BJ (cell line): Measurements from ENCODE around the gene SORBS2. TPM values are rescaled to one million over a fixed set of nuclear protein-coding genes. Genes with fewer than 3 reads are reported as not detected.

Source experiments
- CTCF ChIA-PET: fragments of 350-600 bp; formaldehyde crosslinking; extraction: SDS; loops from one replicate; lab custom pipeline; 2021; ENCODE audit warnings: antibody characterized with exemption, inconsistent platforms; lab: Yijun Ruan, JAX
- POLR2A ChIA-PET: fragments of 300-600 bp; sonication (Branson Sonifier 250); formaldehyde crosslinking; extraction: SDS; loops from one replicate; lab custom pipeline; 2021; ENCODE audit warnings: antibody characterized with exemption; lab: Charles Lee
- DNase-seq: peaks from one replicate; pipeline ENCODE4 v3.0.0-alpha.2; 2011; ENCODE audit warnings: low read depth
- H3K27me3 ChIP-seq: 2 replicates; pipeline ENCODE4 v1.6.0; 2011; ENCODE audit warnings: low read length; ENCODE audit not compliant: control insufficient read depth, insufficient read depth
- H3K36me3 ChIP-seq: 2 replicates; pipeline ENCODE4 v1.5.1; 2011; ENCODE audit warnings: low read length; ENCODE audit not compliant: control insufficient read depth, insufficient read depth
- H3K4me3 ChIP-seq: 2 replicates; pipeline ENCODE4 v1.5.1; 2011; ENCODE audit warnings: low read depth, mild to moderate bottlenecking, control low read depth, low read length
- CTCF ChIP-seq: IDR thresholded peaks from 2 replicates; pipeline ENCODE4 v1.5.1; 2011; ENCODE audit warnings: low read depth, mild to moderate bottlenecking, control low read depth, inconsistent platforms, low read length, moderate library complexity; ENCODE audit not compliant: insufficient read depth
- polyA plus RNA-seq: library from polyadenylated mRNA; depleted of rRNA; stranded (reverse); fragments of >200 nt; gene quantifications from 2 replicates; pipeline ENCODE4 v1.2.3, GENCODE V29; 2011

Gene SORBS2
- polyA plus RNA-seq, 1 experiment: 9.1 TPM

DNA sequence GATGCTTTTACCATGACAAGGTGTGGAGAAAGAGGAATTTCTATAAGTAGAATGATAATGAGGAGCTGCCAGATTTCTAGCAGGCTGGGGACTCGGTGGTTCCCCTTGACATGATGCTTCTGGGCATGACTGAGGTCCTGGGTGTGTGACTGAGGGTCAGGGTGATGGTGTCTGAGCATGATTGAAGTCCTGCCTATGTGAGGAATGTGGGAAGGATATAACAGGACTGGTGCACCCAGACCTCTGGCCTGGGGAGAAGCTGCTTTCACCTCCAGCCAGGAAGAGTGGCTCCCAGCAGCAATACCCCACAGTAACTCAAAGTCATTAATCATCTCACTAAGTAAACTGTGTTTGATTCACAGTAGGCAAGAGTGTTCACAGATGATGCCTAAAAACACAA is 17.4 kb downstream of the SORBS2 start:
- POLR2A ChIA-PET: no interaction called here

DNA sequence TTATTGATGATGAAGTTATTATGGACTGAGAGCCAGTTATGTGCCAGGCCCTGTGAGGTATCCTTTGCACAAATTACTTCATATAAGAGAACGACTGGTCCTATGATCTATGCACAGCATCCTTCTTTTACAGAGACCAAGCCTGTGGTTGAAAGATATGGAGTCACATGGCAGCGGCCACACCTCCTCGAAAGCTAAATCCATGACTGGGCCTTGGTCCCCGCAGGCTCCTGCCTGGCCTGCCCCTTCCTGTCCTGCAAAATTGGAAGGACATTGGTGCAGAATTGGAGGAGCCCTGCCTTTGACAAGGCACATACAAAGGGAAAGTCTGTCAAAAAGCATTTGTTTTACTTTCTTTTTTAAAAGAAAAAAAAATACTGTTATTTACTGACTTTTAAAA is 18.3 kb downstream of the SORBS2 start:
- Histone ChIP-seq H3K4me3 (no peak overlapping the region), H3K27me3 (no peaks in the 10 kb centered on the region), H3K36me3 (no peaks in the 10 kb centered on the region)
- DNase-seq: no peak
- ChIA-PET POLR2A (no interaction called here), CTCF (no interaction called here)
- TF ChIP-seq CTCF: no peak

More for the DNA sequence above, 17.4 kb downstream of the SORBS2 start:
- DNase-seq: no peak
- H3K36me3 ChIP-seq: no peaks in the 10 kb centered on the region
- CTCF ChIA-PET: no interaction called here
- TF ChIP-seq CTCF: no peak
- no peak overlapping the region for H3K4me3 ChIP-seq
- H3K27me3 ChIP-seq: no peaks in the 10 kb centered on the region

DNA sequence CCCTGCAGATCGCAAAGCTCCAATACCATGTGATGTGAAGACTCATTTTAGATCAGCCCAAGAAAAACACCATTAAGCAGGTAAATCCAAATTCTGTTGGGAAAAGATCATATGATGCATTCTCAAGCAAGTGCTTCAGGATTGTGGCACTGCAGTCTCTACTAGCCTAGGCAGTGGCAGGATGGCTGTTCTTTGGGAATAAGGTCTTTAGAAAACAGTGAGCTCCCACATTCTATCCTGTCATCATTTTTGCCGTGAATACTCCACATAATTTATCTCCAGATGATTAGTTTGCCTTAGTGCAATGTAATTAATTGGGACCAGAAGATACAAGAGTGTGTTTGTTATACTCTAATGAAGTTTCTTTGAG is 18.9 kb downstream of the SORBS2 start:
- Histone ChIP-seq H3K27me3 (no peaks in the 10 kb centered on the region), H3K36me3 (no peaks in the 10 kb centered on the region), H3K4me3 (no peak overlapping the region)
- POLR2A ChIA-PET: no interaction called here
- TF ChIP-seq CTCF: no peak
- no peak for DNase-seq
- CTCF ChIA-PET: no interaction called here

DNA sequence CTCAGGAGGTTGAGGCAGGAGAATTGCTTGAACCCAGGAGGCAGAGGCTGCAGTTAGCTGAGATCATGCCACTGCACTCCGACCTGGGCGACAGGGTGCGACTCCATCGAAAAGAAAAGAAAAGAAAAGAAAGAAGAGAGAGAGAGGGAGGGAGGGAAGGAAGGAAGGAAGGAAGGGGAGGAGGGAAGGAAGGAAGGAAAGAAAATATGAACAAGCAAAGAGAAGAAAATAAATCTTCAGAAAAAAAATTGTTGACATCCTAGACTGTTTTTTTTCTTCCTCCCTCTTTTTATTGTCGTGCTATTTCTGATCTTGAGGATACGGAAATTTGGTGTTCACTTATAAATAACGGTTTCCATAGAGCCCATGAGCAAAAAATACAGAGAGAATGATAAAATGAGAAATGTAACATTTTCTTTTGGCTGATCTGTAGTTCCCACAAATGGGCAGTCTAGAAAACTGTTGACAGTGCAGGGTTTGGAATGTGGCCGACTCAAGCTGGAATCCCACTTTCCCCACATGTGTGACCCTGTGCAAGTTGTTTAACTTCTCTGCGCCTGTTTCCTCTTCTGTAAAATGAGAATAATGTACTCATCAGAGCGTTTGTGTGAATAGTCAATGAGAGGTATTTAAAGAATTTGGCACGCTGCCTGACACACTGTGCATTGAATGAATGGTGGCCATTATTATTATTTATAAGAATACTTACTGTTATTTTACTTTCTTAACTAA is 19.4 kb downstream of the SORBS2 start:
- Histone ChIP-seq H3K36me3 (no peaks in the 10 kb centered on the region), H3K4me3 (no peak overlapping the region), H3K27me3 (no peaks in the 10 kb centered on the region)
- TF ChIP-seq CTCF: no peak
- CTCF ChIA-PET: no interaction called here
- peak; percentile 74 for DNase-seq
- POLR2A ChIA-PET: no interaction called here

DNA sequence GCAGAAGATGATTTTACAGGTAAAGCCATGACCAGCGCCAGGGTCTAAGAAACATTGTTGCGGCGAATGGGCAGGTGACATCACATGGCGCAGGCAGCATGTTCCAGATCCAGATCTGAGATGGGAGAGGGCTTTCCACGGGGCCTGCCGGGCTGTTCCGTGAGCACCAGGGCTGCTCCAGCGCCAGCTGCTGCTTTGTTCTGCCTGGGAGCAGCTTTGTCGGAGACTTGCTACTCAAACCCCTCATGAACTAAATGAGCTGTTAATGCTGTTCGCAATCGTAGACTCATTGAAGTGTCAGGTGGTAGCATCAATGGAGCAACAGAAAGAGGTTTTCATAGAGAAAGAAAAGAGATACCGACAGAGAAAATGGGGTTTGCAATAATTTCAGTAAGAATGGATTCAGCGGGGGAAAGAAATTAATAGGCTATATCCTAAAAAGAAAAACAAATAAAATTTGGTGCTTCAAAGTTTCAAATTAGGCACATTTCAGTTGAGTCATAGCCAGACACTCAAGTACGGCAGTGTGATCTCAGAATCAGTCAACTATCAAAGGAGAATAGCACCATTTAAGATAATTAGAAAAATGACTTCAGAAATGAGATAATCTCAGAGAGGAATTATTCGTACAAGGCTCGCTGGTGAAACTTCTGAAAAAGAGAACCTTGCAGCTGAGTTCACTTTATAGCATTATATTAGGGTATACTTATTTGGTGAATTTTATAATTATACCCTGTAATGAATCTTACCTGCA is 23.9 kb downstream of the SORBS2 start:
- TF ChIP-seq CTCF: no peak
- CTCF ChIA-PET: interaction anchor here (0.7 kb wide), 1 partner anchor 9 kb away, joined by 3 read pairs; no protein-coding TSS in a partner anchor
- no peak overlapping the region for H3K4me3 ChIP-seq
- H3K27me3 ChIP-seq: no peaks in the 10 kb centered on the region
- no peaks in the 10 kb centered on the region for H3K36me3 ChIP-seq
- DNase-seq: no peak
- POLR2A ChIA-PET: no interaction called here
